ENCODE results near the gene WNK1. TPM values are rescaled to one million over a fixed set of nuclear protein-coding genes. Genes with fewer than 3 reads are reported as not detected.
"Not testable (repeated sequence)": the region's sequence is repeated elsewhere in the genome, so short reads cannot be mapped to it uniquely, and the experiment has no call there.

WNK1 gene
- total RNA-seq, 2 experiments from 2014 or later, result 142 to 143 TPM

DNA sequence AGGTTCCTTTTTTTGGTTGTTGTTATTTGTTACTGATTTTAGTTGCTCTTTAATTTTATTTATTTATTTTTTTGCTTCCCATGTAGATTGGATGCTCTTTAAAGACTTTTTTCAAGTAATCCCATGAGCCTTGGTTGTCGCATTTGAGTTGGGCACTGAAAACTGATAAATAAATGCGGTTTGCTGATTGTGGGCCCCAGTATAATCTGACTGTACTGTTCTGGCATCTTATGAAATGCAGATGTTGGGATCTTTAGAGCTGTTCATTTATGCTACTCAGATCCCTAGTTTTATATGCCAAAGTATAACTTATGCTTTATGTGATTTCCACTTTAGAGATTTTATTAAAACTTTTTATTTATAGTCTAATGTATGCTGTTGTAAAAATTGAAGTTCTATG, 33.3 kb downstream of the WNK1 start:
- Mint-ChIP-seq H3K36me3 (ENCODE audit: low read depth) (peaks cover 15% of the 10 kb centered on the region), H3K9me3 (no peaks in the 10 kb centered on the region), H3K4me1 (ENCODE audit: low read depth) (peaks cover 69% of the 10 kb centered on the region), H3K27ac (no peak overlapping the region), H3K27me3 (no peaks in the 10 kb centered on the region), H3K4me3 (no peak overlapping the region)
- POLR2A ChIA-PET, result no interaction called here
- TF ChIP-seq, protein P1, sequence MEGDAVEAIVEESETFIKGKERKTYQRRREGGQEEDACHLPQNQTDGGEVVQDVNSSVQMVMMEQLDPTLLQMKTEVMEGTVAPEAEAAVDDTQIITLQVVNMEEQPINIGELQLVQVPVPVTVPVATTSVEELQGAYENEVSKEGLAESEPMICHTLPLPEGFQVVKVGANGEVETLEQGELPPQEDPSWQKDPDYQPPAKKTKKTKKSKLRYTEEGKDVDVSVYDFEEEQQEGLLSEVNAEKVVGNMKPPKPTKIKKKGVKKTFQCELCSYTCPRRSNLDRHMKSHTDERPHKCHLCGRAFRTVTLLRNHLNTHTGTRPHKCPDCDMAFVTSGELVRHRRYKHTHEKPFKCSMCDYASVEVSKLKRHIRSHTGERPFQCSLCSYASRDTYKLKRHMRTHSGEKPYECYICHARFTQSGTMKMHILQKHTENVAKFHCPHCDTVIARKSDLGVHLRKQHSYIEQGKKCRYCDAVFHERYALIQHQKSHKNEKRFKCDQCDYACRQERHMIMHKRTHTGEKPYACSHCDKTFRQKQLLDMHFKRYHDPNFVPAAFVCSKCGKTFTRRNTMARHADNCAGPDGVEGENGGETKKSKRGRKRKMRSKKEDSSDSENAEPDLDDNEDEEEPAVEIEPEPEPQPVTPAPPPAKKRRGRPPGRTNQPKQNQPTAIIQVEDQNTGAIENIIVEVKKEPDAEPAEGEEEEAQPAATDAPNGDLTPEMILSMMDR (IDR thresholded peaks at IDR 0.05), result no peak
- CTCF ChIA-PET, result no interaction called here
- DNase-seq (no peak), ATAC-seq (no peak)
- intact Hi-C loops (cut with micrococcal nuclease), result no loop called here

DNA sequence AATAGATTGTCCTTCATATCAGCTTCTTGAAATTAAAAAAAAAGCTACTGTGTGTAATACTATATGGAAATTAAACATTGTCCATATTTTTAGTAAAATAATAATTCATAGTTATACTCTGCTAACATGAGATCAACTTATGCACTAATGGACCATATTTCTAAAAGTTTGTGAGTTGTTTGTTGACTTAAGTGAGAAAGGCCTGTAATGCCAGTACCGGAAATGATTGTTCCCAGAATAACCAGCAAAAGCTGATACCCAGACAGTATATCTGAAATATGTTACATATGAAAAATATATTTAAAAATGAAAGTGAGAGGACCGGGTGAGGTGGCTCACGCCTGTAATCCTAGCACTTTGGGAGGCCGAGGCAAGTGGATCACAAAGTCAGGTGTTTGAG, 35.9 kb downstream of the WNK1 start:
- Mint-ChIP-seq H3K27me3 (no peaks in the 10 kb centered on the region), H3K27ac (no peak overlapping the region), H3K9me3 (no peaks in the 10 kb centered on the region), H3K36me3 (ENCODE audit: low read depth) (peaks cover 20% of the 10 kb centered on the region), H3K4me1 (ENCODE audit: low read depth) (peaks cover 76% of the 10 kb centered on the region), H3K4me3 (no peak overlapping the region)
- no peak for DNase-seq
- ATAC-seq, result no peak
- TF ChIP-seq, protein P1 (IDR thresholded peaks at IDR 0.05), result no peak
- intact Hi-C loops (cut with micrococcal nuclease), result no loop called here
- POLR2A ChIA-PET, result interaction anchor here (0.6 to 1.0 kb wide), 3 partner anchors 11 to 115 kb away, joined by 3 read pairs; no protein-coding TSS in a partner anchor
- CTCF ChIA-PET, result interaction anchor here (1.0 to 1.4 kb wide), 5 partner anchors 12 to 213 kb away, joined by 3 to 7 read pairs (median 4); no protein-coding TSS in a partner anchor

DNA sequence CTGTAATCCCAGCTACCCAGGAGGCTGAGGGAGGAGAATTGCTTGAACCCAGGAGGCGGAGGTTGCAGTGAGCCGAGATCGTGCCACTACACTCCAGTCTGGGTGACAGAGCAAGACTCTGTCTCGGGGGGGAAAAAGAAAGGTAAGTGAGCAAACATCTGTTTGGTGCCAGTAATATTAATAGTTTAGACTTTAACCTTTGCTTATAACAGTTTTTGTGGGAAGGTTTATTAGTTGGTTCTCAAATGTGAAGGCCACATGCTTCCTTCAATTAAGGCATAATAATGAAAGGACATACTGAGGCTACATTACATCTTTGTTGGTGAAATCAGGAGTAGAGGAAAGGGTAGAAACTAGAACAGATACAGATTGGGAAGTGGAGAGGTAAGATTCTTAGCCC, 36.4 kb downstream of the WNK1 start:
- POLR2A ChIA-PET, result interaction anchor here (0.6 to 1.0 kb wide), 2 partner anchors 26 to 115 kb away, joined by 3 read pairs; no protein-coding TSS in a partner anchor
- H3K9me3 Mint-ChIP-seq; intact Hi-C loops (cut with micrococcal nuclease); H3K4me3 Mint-ChIP-seq; ATAC-seq; H3K27me3 Mint-ChIP-seq; DNase-seq: not testable (repeated sequence)
- H3K4me1 Mint-ChIP-seq (ENCODE audit: low read depth), result peaks cover 81% of the 10 kb centered on the region
- CTCF ChIA-PET, result interaction anchor here (1.4 kb wide), 2 partner anchors 12 to 213 kb away, joined by 5 to 7 read pairs; no protein-coding TSS in a partner anchor
- H3K27ac Mint-ChIP-seq, result peak overlapping the region; percentile 53
- peaks cover 20% of the 10 kb centered on the region for H3K36me3 Mint-ChIP-seq (ENCODE audit: low read depth)

DNA sequence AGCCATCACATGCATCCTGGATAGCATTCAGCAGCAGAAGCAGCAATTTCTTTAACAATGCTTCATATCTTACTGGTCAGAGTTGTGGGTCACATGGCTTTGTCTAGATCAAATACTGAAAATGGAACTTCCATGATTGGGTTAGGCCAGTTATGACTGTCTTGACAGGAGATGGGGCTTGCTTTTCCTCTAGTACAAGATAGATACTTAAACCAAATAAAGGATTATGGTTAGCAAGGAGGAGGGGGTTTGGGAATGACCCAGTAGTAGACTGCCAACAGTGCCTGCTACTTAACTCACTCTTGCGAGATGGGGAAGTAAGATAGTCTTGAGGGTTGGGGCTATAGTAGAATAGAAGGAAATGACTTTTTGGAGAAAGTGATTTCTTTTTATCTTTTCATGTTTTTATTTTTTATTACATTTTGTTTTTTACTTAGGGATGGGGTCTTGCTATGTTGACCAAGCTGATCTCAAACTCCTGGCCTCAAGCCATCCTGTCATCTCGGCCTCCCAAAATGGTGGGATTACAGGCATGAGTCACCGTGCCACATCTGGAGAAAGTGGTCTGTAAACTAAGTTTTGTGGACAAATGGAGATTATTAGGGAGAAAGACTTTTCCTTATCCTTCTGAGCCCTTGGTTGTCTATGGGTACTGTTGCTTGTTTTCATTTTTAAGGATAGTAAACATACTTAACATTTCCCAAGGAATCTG, 37.6 kb downstream of the WNK1 start:
- peaks cover 87% of the 10 kb centered on the region for H3K4me1 Mint-ChIP-seq (ENCODE audit: low read depth)
- H3K9me3 Mint-ChIP-seq, result no peaks in the 10 kb centered on the region
- no peak overlapping the region for H3K4me3 Mint-ChIP-seq
- DNase-seq (no peak), ATAC-seq (peak; percentile 51)
- H3K27ac Mint-ChIP-seq, result peak overlapping the region; percentile 68
- intact Hi-C loops (cut with micrococcal nuclease), result loop anchor here (5.0 kb wide), 1 partner anchor 118 kb away; no protein-coding TSS in a partner anchor
- H3K36me3 Mint-ChIP-seq (ENCODE audit: low read depth), result peaks cover 27% of the 10 kb centered on the region
- no peaks in the 10 kb centered on the region for H3K27me3 Mint-ChIP-seq
- TF ChIP-seq, protein P1 (IDR thresholded peaks at IDR 0.05), result no peak
- ChIA-PET CTCF (interaction anchor here (1.9 kb wide), 2 partner anchors 9 to 121 kb away, joined by 4 to 6 read pairs; no protein-coding TSS in a partner anchor), POLR2A (interaction anchor here (1.8 kb wide), 1 partner anchor 39 kb away, joined by 6 read pairs; the partner anchor contains the start of gene WNK1)

DNA sequence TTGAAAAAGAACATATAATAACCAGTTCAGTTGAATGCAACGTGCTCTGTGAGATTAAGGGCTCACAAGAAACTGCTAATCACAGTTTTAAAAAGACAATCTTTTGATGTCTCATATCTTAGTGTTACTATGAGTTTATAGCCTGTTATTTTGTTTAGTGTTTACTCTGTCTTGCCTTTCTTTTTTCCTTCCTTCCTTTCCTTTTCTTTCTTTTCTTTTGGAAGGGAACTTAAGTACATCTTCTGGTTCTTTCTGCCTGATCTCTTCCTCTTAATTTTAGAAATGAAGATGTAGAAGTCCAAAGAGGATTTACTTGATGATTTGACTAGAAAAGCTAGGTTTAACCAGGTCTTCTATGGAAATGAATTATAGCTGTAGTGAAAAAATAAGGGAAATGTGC, 38.2 kb downstream of the WNK1 start:
- Mint-ChIP-seq H3K4me1 (ENCODE audit: low read depth) (peaks cover 88% of the 10 kb centered on the region), H3K9me3 (no peaks in the 10 kb centered on the region), H3K4me3 (no peak overlapping the region), H3K36me3 (ENCODE audit: low read depth) (peaks cover 28% of the 10 kb centered on the region), H3K27ac (peak overlapping the region; percentile 53), H3K27me3 (no peaks in the 10 kb centered on the region)
- ATAC-seq (no peak), DNase-seq (no peak)
- intact Hi-C loops (cut with micrococcal nuclease), result loop anchor here (5.0 kb wide), 1 partner anchor 118 kb away; no protein-coding TSS in a partner anchor
- TF ChIP-seq, protein P1 (IDR thresholded peaks at IDR 0.05), result no peak
- ChIA-PET CTCF (interaction anchor here (1.3 to 1.9 kb wide), 5 partner anchors 10 to 348 kb away, joined by 4 to 6 read pairs (median 5); no protein-coding TSS in a partner anchor), POLR2A (interaction anchor here (0.7 to 1.8 kb wide), 4 partner anchors 24 to 269 kb away, joined by 3 to 6 read pairs (median 3); partner anchors contain the start of gene WNK1)
